SK-N-DZ (cell line): ENCODE results near the gene RBBP8NL.

ENCODE experiments used
- DNase-seq: peaks from one replicate; pipeline ENCODE4 v3.0.0-alpha.2; 2015; ENCODE audit warnings: low spot score

The RBBP8NL gene

DNA sequence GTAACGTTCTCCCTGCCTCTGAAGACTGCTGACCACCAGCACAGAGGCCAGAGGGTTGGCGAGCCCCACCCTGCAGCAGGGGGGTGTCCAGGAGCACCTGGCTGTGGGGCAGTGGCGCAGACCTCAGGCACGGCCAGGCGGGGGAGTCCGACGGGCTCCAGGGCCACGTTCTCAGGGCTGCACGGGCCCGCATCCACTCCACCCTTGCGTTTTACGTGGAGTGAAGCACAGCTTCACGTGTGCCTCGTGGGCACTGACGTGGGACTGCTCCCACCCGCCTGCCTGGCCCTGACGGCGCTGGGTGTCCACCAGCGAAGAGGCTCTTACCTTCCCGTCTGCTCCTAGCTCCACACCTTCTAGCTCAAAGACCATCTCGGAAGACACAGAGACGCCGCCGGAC, 33.5 kb downstream of the RBBP8NL start:
- DNase-seq, result no peak

DNA sequence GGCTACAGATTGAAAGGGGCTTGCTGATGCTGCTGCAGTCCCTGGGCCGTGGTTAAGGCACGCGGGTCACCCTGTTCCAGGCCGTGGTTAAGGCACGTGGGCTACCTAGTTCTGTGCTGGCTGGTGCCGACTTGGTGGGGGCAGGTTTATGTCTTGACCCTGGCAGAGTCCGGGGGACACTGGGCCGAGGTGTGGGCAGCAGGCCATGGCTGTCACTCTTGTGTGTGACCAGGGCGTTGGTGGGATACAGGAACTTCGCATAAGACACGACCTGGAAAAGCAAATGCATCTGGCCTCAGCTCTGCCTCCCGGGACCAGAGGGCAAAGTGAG, 34.0 kb downstream of the RBBP8NL start:
- no peak for DNase-seq

DNA sequence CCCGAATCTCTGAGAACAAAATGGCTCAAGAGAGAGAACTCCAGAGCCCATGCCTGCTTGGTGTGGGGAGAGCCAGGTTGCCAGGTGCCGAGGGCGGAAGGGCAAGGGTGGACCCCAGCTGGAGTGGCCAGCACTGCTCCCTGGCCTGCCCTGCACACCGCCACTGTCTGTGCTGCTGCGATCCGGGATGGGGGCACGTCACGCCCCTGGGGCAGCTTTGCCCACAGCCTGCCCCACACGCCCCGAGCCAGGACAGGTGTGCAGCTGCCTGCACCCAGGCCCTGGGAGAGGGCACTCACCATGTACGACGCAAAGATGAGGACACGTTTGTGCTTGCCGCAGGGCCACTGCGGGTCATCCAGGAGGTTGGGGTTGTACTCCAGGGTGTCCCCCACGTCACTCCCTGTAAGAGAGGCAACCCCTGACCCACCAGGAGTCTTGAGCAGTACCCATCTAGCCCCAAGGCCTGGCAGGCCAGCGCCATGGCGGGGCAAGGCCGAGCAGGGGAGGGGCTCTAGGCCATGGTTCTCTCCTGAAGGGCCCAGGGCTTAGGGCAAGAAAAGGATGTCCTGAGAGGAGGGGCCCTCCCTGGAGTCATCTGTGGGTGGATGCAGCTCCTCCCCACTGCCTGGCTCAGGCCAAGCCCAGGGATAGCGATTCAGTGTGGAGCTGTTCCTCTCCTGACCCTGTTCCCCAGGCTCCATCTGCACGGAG, 34.6 kb downstream of the RBBP8NL start:
- no peak for DNase-seq

DNA sequence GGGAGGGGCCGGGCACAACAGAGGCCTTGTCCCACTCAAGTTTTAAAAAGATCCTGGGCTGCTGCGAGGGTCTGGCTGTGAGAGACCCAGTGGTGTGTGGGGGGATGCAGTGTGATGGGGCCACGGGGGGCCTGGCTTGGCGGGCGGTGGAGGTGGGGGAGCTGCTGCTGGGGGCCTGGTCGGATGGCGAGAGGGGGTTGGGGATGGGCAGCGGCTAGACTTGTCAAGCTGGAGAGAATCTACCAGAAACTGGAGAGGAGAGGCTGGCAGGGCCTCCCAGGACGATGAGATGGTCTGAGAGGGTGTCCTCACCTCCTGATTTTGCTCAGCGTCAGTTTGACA, 35.3 kb downstream of the RBBP8NL start:
- DNase-seq, result no peak

DNA sequence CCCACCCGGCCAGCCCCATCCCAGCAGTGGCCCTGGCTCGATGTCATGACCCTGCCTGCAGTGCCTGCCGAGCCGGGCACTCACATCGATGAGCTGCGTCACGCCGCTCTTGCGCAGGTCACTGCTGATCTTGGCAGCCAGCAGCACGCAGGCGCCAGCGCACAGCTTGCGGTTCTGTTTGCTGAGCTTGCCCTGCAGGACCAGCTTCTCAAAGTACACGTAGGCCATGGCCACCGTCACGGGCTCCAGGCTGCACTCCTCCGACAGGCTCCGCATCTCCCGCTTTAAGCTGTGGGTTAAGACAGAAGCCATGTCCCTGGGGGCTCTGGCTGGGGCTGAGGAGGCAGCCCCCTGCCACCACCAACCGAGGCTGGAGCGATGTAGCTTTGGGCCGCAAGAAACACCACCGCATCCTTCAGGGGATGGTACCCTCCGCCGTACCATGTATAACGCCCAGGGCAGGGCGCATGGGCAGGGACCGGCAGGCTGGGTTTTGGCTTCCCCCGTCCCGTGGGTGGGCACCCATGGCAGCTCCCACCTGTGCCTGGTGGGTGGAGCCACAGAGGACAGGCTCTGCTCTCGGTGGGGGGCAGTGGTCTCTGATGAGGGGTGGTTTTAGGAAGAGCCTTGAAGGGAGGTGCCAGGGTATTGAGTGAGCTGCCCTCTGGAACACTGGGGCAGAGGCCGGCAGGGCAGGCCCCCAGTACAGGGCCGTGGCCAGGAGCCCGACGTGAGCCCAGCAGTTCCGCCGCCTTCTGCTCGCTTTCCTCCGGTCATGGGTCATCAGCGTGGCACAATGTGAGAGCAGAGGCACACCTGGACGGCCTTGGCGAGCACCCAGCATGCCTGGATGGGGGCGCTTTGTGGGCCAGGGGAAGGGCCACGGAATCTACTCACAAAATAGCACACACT, 35.9 kb downstream of the RBBP8NL start:
- DNase-seq, result no peak

DNA sequence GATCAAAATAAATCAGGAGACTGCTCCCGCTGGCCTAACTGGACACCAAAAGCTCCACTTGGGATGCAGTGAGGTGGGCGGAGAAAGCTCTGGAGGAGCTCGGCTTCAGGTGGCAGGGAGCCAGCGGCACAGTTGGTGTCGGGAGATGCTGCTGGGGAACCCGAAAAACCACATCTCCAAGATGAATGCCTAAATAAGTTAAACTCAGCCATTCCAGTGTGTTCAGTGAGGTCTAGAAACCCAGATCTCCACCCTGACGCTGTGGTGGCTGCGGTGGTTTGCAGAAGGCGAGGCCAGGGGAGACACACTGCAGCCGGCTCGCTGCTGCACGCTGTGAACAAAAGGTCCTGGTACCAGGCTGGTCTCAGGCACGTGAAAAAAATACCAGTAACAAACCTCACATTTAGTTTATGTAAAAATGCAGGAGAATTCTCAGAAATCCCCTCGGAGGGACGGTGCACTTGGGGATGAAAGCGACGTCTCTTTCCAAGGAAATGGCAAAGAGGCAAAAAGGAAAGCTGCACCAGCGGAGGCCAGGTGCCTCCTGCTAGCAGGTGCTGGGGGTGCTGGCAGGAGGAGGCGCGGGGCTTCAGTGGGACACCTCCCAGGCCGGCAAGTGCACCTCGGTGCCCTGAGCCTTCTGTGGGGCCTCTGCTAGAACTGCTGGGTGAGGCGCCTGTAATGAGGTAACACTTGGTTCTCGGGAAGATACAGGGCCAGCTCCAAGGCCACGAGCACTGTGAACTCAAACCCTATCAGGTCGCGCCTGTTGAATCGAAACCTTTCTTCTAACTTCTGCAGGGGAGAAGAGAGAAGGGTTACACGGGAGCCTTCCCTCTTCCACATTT, 36.8 kb downstream of the RBBP8NL start:
- DNase-seq, result no peak

DNA sequence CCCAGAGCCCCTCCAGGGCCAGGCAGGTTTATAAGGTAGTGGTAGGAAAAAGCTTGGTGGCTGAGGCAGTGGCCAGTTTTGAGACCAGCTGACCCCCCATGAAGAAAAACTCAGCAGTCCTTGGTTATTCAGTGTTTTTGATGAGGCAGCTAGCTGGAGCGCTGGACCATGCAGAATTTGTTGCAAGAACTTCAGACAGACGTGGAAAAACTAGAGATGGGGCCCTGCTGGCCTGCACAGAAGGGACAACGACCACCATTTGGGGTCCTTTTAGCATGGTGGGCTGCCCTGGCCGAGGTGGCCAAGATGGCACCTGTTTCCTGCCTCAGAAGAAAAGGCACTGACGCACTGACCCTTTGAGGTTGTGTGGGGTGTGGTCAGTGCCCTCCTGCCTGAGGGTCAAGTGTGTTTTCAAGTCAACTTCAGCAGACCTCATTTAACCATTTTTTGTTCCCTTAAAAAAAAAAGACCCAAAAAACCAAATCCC, 37.7 kb downstream of the RBBP8NL start:
- no peak for DNase-seq

DNA sequence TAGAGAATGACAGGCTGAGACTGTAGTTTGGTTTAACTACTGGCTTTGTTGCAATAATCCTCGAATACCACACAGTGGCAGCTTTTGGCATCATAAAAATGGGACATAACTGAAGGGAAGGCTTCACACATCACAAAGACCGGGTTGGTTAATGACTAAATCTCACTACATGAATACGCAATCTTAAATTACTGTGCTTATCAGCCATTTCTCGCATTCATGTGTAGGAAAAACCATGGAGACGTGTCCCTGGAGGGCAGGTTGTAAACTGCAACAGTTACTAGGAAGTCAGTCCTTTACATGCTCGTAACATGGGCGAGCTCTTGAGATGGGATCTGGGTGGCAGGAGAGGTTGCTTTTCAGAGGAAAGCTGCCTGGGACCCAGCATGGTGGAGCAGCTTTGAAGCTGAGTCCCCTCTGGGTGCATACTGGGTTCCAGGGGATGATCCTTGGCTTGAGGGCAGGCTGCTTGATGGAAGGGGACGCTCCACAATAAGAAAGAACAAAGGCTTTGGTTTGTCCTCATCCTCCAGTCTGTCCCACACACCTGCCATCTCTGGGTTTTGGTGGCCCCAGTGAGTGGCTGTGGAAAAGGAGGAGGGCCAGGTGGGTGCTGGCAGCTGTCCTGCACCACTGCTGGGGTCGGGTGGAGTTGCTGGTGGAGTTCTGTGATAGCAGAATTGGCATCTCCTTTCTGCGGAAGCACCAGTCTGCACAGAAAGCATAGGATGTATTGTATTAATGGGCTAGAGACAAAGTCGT, 38.3 kb downstream of the RBBP8NL start:
- no peak for DNase-seq

DNA sequence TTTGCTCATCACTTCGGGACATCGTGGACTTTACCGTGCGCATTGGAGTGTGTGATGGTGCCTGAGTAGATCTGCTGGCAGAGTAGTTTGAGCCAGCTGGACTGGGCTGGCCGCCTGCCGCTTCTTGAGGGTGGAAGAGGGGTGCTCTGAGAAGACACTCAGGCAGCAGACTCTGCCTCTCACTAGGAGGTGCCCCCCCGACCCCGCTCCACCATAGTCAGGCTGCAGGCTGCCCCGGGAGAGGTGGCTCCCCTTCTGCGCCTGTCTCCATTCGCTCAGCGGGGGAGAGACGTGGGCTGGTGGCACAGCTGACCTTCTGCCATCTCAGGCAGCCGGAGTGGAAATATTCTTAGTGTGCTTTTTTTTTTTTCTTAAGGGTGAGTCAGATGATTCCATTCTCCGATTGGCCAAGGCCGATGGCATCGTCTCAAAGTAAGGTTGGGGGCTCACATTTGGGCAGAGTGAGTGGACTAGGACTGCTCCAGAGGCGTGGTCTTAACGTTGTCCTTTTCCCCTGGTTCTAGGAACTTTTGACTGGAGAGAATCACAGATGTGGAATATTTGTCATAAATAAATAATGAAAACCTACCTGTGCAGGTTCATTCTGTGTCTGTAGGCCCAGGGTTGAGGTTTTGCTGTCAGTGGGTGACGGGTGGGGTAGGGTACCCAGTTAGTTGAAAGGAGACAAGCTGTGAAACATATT, 39.3 kb downstream of the RBBP8NL start:
- no peak for DNase-seq

DNA sequence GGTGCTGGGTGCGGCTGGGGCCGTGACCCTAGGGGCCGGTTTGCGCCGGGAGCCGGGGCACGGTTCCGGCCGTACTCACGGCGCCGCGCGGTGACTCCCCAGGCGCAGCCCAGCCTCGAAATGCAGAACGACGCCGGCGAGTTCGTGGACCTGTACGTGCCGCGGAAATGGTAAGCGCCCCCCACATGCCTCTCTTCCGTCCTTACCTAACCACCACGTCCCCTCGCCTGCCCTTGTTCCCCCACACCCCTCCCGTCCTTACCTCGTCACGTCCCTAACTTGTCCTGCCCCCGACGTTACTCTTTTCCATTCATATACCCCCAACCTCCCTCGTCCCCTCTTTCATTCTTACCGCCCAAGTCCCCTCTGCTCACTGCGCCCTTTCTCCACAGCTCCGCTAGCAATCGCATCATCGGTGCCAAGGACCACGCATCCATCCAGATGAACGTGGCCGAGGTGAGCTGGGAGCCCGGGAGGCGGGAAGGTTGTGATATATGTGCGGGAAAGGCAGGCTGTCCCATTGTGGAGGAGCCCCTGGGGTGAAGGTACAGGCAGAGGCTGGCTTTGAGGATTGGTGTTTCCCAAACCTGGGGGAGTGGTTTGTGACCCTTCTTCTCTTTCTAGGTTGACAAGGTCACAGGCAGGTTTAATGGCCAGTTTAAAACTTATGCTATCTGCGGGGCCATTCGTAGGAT, 40.0 kb downstream of the RBBP8NL start:
- no peak for DNase-seq

DNA sequence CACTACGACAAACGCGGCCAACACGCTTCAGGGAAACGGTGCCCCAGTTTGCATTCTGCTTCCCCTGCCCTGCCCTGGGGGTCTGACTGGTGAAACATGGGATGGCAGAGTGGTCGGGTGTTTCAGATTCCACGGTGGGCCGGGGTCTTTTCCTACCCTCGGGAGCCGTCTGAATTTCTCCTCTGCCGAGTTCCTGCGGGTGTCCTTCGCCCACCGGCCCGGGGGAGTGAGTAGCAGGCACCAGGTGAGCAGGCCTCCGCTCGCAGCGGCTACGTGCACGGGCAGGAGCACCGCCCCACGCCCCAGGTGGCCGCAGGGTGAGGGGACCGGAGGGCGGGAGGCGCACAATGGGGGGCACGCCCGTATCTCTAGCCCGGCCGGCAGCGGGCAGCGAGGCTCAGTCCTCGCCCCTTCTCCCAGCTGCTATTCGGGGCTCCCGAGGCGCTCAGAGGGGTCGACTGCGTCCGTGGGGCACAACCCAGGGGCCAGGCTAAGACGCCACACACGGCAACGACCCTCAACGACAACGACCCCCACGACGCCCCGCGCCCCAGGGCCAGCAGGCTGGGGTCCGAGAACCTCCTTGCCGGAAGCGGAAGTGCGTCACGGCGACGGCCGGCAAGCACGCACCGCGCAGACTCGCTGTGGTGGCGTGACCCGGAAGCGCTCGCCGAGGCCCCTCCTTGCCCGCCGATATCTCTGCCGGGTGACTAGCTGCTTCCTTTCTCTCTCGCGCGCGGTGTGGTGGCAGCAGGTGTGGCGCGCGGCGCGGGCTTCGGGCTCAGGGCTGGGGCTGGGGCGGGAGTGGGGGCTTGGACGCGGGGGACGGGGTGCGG, 40.7 kb downstream of the RBBP8NL start, which contains the start of gene RPS21:
TSS of gene RPS21 (plus strand) at position 721 of the 836 bp plus-strand sequence. CDS start 236 bp downstream, outside the sequence.
- peak; percentile 96 for DNase-seq

DNA sequence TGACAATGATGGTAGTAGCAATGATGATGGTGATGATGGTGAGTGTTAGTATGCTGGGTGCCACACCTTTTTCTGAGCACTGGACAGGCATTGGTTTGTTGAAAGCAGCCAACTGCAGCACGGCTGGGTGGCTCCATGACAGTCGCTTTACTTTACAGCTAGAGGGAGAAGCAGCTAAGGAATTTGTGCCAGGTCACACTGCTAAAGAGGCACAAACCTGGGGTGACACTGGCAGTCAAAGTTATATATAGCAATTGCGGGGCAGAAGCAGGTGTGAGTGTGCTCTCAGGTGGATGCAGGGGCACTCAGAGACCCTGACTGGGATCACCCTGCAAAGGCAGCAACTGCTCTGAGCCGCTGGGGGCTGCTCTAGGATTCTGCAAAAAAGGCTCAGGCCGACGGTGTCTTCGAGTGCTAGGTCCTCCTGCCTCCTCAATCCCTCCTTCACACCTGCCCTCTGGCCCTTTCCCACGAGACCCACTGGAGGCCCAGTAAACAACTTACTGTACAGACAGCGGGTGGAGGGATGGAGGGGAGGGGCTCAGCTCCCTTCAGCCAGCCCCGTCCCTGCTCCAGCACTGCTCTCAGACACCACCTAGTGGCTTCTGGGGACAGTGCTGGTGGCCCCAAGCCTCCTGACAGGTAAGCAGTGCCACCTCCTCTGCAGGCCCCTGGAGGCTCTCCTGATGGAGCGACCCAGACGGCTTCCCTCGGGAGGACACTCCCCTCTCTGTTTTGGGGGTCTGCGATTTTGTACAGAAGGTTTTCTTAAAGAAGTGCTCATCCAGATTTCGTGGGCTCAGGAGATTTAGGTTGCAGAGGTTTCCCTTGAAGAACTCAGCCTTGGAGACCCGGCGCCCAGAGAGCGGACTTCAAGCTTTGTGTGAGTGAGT, 44.8 kb downstream of the RBBP8NL start:
- DNase-seq, result peak; percentile 87

DNA sequence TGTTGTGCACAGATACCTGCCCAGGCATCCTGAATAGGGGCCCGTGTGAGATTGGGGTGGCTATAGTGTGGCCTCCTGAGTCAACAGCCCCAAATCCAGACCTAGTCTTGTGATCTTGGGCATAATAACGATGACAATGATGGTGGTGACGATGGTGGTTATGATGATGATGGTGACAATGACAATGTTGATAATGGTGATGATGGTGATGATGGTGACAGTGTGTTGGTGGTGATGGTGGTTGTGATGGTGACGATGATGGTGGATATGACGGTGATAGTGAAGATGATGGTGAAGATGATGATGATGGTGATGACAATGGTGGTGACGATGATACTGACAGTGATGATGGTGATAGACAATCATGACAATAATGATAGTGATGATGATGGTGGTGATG, 45.5 kb downstream of the RBBP8NL start:
- DNase-seq, result no peak

DNA sequence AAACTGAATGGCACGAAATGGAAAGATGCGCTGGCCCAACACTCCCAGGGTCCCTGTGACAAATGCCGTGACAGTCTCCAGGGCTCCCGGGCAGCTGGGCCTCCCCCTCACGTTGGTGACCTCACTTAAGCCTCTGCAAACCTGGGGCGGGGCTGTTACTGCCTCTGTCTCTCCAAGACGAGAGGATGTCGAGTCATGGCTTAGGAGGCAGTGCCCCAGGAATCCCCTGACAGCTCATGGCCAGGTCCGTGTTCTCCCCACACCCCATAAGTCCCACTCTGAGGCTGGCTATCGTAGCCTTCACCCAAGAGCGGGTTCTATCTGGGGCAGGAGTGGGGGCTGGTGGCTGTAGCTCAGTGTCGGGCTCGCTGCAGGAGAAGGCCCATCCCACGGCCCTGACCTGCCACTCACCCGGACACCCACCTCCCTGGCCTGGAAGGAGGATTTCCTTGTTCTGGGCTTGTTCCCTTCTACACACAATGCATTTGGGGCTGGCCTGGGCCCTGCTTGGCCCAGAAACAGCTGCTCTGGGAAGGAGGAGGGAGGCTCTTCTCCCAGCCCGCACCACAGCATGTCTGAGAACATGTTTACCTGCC, 46.0 kb downstream of the RBBP8NL start:
- no peak for DNase-seq

DNA sequence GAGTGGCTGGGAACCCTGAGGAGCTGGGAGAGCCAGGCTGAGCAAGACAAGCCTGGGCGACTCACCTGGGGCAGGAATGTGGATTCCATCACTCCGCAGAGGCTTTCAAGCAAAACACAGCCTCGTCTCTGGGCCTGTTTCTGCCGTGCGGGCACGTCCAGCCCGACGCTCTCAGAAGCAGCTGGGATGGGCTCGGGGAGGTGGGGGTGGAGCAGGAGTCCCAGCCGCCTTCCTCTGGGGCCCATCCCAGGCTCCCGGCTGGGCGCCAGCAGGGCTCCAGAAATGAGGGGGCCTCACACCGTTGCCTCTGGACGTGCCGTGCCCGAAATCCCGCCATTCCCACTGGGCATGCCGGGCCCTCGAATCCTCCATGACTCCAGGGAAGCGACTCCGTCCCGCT, 49.1 kb downstream of the RBBP8NL start:
- DNase-seq, result no peak

DNA sequence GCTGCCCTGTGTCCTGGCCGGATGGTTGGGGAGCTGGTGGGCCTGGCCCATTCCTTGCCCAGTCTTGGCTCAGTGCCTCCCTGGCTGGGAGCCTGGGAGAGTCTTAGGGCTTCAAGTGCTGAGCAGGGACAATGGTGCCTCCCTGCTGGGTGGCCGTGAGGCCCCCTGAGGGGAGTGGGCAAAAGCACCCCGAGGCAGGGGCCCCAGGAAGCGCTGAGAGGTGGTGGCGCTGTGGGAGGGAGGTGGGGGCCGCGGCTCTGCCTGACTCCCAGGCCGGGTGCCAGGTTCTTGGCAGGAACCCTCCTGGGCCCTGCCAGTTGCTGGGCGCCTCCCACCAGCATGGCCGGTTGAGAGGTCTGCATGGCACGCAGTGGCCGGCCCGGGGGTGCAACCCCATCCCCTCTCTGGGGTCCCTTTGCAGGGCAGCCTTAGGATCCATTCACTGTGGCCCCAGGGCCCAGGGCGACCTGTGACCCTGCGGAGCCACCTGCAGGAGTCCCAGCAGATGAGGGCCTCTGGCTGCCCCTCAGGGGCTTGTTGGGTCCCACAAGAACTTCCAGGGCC, 49.6 kb downstream of the RBBP8NL start:
- no peak for DNase-seq

DNA sequence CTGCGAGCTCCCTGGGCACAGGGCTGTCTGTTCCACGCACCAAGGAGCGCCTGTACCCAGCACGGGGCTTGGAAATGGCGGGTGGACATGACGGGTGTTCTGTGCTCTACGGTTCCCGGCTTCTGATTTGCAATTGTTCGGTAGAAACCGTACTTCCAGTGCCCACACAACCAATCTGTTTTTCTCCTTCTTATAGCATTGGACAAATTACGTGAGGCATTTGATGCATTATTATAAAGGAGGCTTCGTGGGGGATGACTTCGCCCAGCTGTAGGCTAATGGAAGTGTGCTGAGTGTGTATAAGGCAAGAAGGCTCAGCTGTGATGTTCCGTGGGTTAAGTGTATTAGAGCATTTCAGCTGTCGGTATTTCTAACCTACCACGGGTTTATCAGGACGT, 50.3 kb downstream of the RBBP8NL start:
- no peak for DNase-seq
